Neural cell (in vitro differentiated cells): ENCODE results near the gene P2RX6. TPM values are rescaled to one million over a fixed set of nuclear protein-coding genes. Genes with fewer than 3 reads are reported as not detected.

Source experiments
- H2AFZ ChIP-seq: fragments of 200-600, 300-800 bp; sonication (generic), shearing (Covaris generic); 2 replicates; pipeline ENCODE4 v1.6.0; 2014; ENCODE audit warnings: low read depth, mild to moderate bottlenecking, antibody characterized with exemption, low read length, moderate library complexity
- H3F3A ChIP-seq: fragments of 200-600 bp; shearing (Covaris generic); 2 replicates; pipeline ENCODE4 v1.6.1; 2016; ENCODE audit warnings: mild to moderate bottlenecking, moderate library complexity, mixed read lengths, antibody characterized with exemption, low read length; ENCODE audit not compliant: insufficient read depth, poor library complexity, severe bottlenecking
- H3K27ac ChIP-seq: fragments of 200-600, 300-800 bp; sonication (generic), shearing (Covaris generic); 2 replicates; pipeline ENCODE4 v1.5.1; 2014; ENCODE audit warnings: mild to moderate bottlenecking, low read length, moderate library complexity
- H3K27me3 ChIP-seq: fragments of 300-800, 200-600 bp; sonication (generic), shearing (Covaris generic); 2 replicates; pipeline ENCODE4 v1.6.0; 2014; ENCODE audit warnings: mild to moderate bottlenecking, low read depth, low read length, moderate library complexity; ENCODE audit not compliant: insufficient read depth
- H3K36me3 ChIP-seq: fragments of 300-800, 200-600 bp; sonication (generic), shearing (Covaris generic); 2 replicates; pipeline ENCODE4 v1.5.1; 2014; ENCODE audit warnings: mild to moderate bottlenecking, antibody characterized with exemption, low read length, moderate library complexity; ENCODE audit not compliant: insufficient read depth
- H3K4me2 ChIP-seq: fragments of 300-800, 200-600 bp; sonication (generic), shearing (Covaris generic); 2 replicates; pipeline ENCODE4 v1.6.0; 2014; ENCODE audit warnings: mild to moderate bottlenecking, low read length
- H3K4me3 ChIP-seq: fragments of 300-800, 200-600 bp; sonication (generic), shearing (Covaris generic); 2 replicates; pipeline ENCODE4 v1.5.1; 2014; ENCODE audit warnings: mild to moderate bottlenecking, low read length, moderate library complexity
- H3K79me2 ChIP-seq: fragments of 200-600 bp; shearing (Covaris generic); replicated peaks from 2 replicates; pipeline ENCODE4 v1.6.0; 2014; ENCODE audit warnings: mild to moderate bottlenecking, low read length, moderate library complexity; ENCODE audit not compliant: insufficient read depth
- H3K9ac ChIP-seq: fragments of 300-800, 200-600 bp; sonication (generic), shearing (Covaris generic); 2 replicates; pipeline ENCODE4 v1.6.1; 2016; ENCODE audit warnings: mild to moderate bottlenecking, low read length, mixed read lengths
- H3K9me2 ChIP-seq: fragments of 200-600 bp; shearing (Covaris generic); 2 replicates; pipeline ENCODE4 v1.6.1; 2016; ENCODE audit warnings: mild to moderate bottlenecking, low read length, mixed read lengths; ENCODE audit not compliant: insufficient read depth
- H3K9me3 ChIP-seq: fragments of 200-600, 300-800 bp; sonication (generic), shearing (Covaris generic); 2 replicates; pipeline ENCODE4 v1.6.1; 2016; ENCODE audit warnings: mild to moderate bottlenecking, mixed run types, low read length, moderate library complexity, mixed read lengths
- H4K20me1 ChIP-seq: fragments of 200-600 bp; shearing (Covaris generic); 2 replicates; pipeline ENCODE4 v1.6.1; 2016; ENCODE audit warnings: mild to moderate bottlenecking, mixed run types; ENCODE audit not compliant: insufficient read depth
- CTCF ChIP-seq: fragments of 450-650 bp; IDR thresholded peaks from 2 replicates; pipeline ENCODE4 v1.5.1; 2014; ENCODE audit warnings: antibody characterized with exemption, mild to moderate bottlenecking, moderate library complexity; ENCODE audit not compliant: poor library complexity, severe bottlenecking
- EP300 ChIP-seq: fragments of 450-650 bp; conservative IDR thresholded peaks from 2 replicates; pipeline ENCODE4 v1.6.1; 2014; ENCODE audit warnings: antibody characterized with exemption, mild to moderate bottlenecking, moderate library complexity; ENCODE audit not compliant: poor library complexity, severe bottlenecking
- EZH2 ChIP-seq: fragments of 200-600, 300-800 bp; shearing (Covaris generic), sonication (generic); IDR thresholded peaks from 2 replicates; pipeline ENCODE4 v1.6.1; 2014; ENCODE audit warnings: antibody characterized with exemption, low read length, borderline replicate concordance, mild to moderate bottlenecking; ENCODE audit not compliant: insufficient read depth, poor library complexity, severe bottlenecking
- MXI1 ChIP-seq: fragments of 450-650 bp; conservative IDR thresholded peaks from 2 replicates; pipeline ENCODE4 v1.6.1; 2014; ENCODE audit warnings: antibody characterized with exemption, mild to moderate bottlenecking; ENCODE audit not compliant: poor library complexity, severe bottlenecking
- POLR2AphosphoS5 ChIP-seq: IDR thresholded peaks from 2 replicates; pipeline ENCODE4 v1.6.1; 2012
- RAD21 ChIP-seq: fragments of 450-650 bp; conservative IDR thresholded peaks from 2 replicates; pipeline ENCODE4 v1.6.1; 2014; ENCODE audit warnings: antibody characterized with exemption, mild to moderate bottlenecking, moderate library complexity
- REST ChIP-seq: IDR thresholded peaks from 2 replicates; pipeline ENCODE4 v1.6.1; 2012; ENCODE audit warnings: borderline replicate concordance
- SMC3 ChIP-seq: fragments of 450-650 bp; conservative IDR thresholded peaks from 2 replicates; pipeline ENCODE4 v1.6.1; 2014; ENCODE audit warnings: antibody characterized with exemption, mild to moderate bottlenecking, moderate library complexity; ENCODE audit not compliant: poor library complexity
- TAF1 ChIP-seq: IDR thresholded peaks from 2 replicates; pipeline ENCODE4 v1.6.1; 2012; ENCODE audit warnings: low read depth
- polyA plus RNA-seq: library from polyadenylated mRNA; depleted of rRNA; stranded (reverse); fragments of >200 nt; gene quantifications from 2 replicates; pipeline ENCODE4 v1.2.3, GENCODE V29; 2014

P2RX6 gene
- polyA plus RNA-seq, 1 donor from 2014 or later: 0.17 TPM

GRCh38 chr22:20975541-20976290, 39.2 kb upstream of the P2RX6 start:
- H3K9me3 ChIP-seq: no peaks in the 10 kb centered on the region
- H3F3A ChIP-seq: no peaks in the 10 kb centered on the region
- no peaks in the 10 kb centered on the region for H3K36me3 ChIP-seq
- no peak overlapping the region for H3K9ac ChIP-seq
- H3K27ac ChIP-seq: no peak overlapping the region
- no peaks in the 10 kb centered on the region for H3K79me2 ChIP-seq
- no peaks in the 10 kb centered on the region for H4K20me1 ChIP-seq
- H3K9me2 ChIP-seq: no peaks in the 10 kb centered on the region
- no peak for TF ChIP-seq CTCF
- no peak for TF ChIP-seq TAF1
- TF ChIP-seq SMC3: no peak
- TF ChIP-seq EZH2: no peak
- no peak for TF ChIP-seq EP300
- TF ChIP-seq RAD21: no peak
- no peak for TF ChIP-seq POLR2AphosphoS5
- TF ChIP-seq MXI1: no peak
- no peak for TF ChIP-seq REST
- no peak overlapping the region for H2AFZ ChIP-seq
- no peaks in the 10 kb centered on the region for H3K27me3 ChIP-seq
- no peak overlapping the region for H3K4me3 ChIP-seq
- no peak overlapping the region for H3K4me2 ChIP-seq

- Histone ChIP-seq H3K9ac (no peak overlapping the region), H3K36me3 (no peaks in the 10 kb centered on the region), H3K9me2 (no peaks in the 10 kb centered on the region), H3K27me3 (no peaks in the 10 kb centered on the region), H3K4me2 (no peak overlapping the region), H3K9me3 (no peaks in the 10 kb centered on the region), H4K20me1 (no peaks in the 10 kb centered on the region), H3K79me2 (no peaks in the 10 kb centered on the region), H3F3A (no peaks in the 10 kb centered on the region), H3K4me3 (no peak overlapping the region), H3K27ac (no peak overlapping the region), H2AFZ (no peak overlapping the region)
- no peak for TF ChIP-seq REST
- no peak for TF ChIP-seq CTCF
Measured at GRCh38 chr22:20976291-20976877, 38.6 kb upstream of the P2RX6 start.
